Keratinocyte (primary cell): Measurements from ENCODE around the gene LYRM7. TPM values are rescaled to one million over a fixed set of nuclear protein-coding genes. Genes with fewer than 3 reads are reported as not detected.

Experiments
- DNase-seq: peaks from one replicate; pipeline ENCODE4 v3.0.0-alpha.2; 2011; ENCODE audit warnings: low read depth, missing footprints, low spot score
- FAIRE-seq: peaks from 2 replicates; lab custom pipeline; 2011; peaks lifted over from hg19 to GRCh38; lab: Jason Lieb, UNC
- H2AFZ ChIP-seq: 2 replicates; pipeline ENCODE4 v1.6.0; 2012; ENCODE audit warnings: low read length, control low read depth, inconsistent platforms; ENCODE audit not compliant: control insufficient read depth
- H3K27ac ChIP-seq: 2 replicates; pipeline ENCODE4 v1.5.1; 2011; ENCODE audit warnings: low read length; ENCODE audit not compliant: control insufficient read depth, insufficient read depth
- H3K27me3 ChIP-seq: 3 replicates; pipeline ENCODE4 v1.6.0; 2011; ENCODE audit warnings: low read length; ENCODE audit not compliant: control insufficient read depth, insufficient read depth; ENCODE audit errors: extremely low read depth
- H3K36me3 ChIP-seq, 2 experiments: 2 replicates in 1 of 2; 3 replicates in 1 of 2; pipeline ENCODE4 v1.5.1; 2011; ENCODE audit warnings: low read length in 2 of 2, mild to moderate bottlenecking in 1 of 2; ENCODE audit not compliant: control insufficient read depth in 2 of 2, insufficient read depth in 2 of 2; ENCODE audit errors: extremely low read depth in 1 of 2
- H3K4me1 ChIP-seq: 3 replicates; pipeline ENCODE4 v1.5.1; 2011; ENCODE audit warnings: low read length; ENCODE audit not compliant: control insufficient read depth, insufficient read depth; ENCODE audit errors: extremely low read depth
- H3K4me2 ChIP-seq: 3 replicates; pipeline ENCODE4 v1.6.0; 2011; ENCODE audit warnings: low read depth, low read length; ENCODE audit not compliant: control insufficient read depth, insufficient read depth; ENCODE audit errors: extremely low read depth
- H3K4me3 ChIP-seq, 3 experiments: fragments of 200-600 bp in 1 of 3; sonication (generic) in 1 of 3; 2 replicates in 2 of 3; 3 replicates in 1 of 3; pipeline ENCODE4 v1.5.1; 2011 to 2016; ENCODE audit warnings: low read length in 3 of 3, mild to moderate bottlenecking in 3 of 3, control low read depth in 2 of 3, inconsistent platforms in 1 of 3, low read depth in 1 of 3, mixed read lengths in 1 of 3, mixed run types in 1 of 3, moderate library complexity in 1 of 3; ENCODE audit not compliant: control insufficient read depth in 2 of 3, insufficient read depth in 2 of 3; ENCODE audit errors: extremely low read depth in 1 of 3
- H3K79me2 ChIP-seq: 2 replicates; pipeline ENCODE4 v1.6.0; 2012; ENCODE audit warnings: low read length; ENCODE audit not compliant: control insufficient read depth, insufficient read depth
- H3K9ac ChIP-seq: 3 replicates; pipeline ENCODE4 v1.6.0; 2011; ENCODE audit warnings: low read length; ENCODE audit not compliant: control insufficient read depth, insufficient read depth; ENCODE audit errors: extremely low read depth
- H3K9me1 ChIP-seq: 3 replicates; pipeline ENCODE4 v1.6.0; 2011; ENCODE audit warnings: low read length; ENCODE audit not compliant: control insufficient read depth, insufficient read depth; ENCODE audit errors: extremely low read depth
- H3K9me3 ChIP-seq: 2 replicates; pipeline ENCODE4 v1.5.1; 2012; ENCODE audit warnings: low read depth, low read length; ENCODE audit not compliant: control insufficient read depth
- H4K20me1 ChIP-seq: 3 replicates; pipeline ENCODE4 v1.6.0; 2011; ENCODE audit warnings: low read length; ENCODE audit not compliant: control insufficient read depth, insufficient read depth; ENCODE audit errors: extremely low read depth
- EZH2 ChIP-seq: IDR thresholded peaks from one replicate; pipeline ENCODE4 v1.6.1; 2012; ENCODE audit warnings: inconsistent platforms, mild to moderate bottlenecking, low read length, moderate library complexity
- dilution Hi-C: fragments of 300-500 bp; cut with MboI; formaldehyde crosslinking; loops from one replicate; pipeline ENCODE4 v1.7.0; 2020; ENCODE audit warnings: low sequenced_read_pairs; ENCODE audit not compliant: extremely low pct_ligation_motif_present
- polyA plus RNA-seq, 5 experiments: library from polyadenylated mRNA; depleted of rRNA in 3 of 5; stranded (reverse) in 3 of 5; stranded (forward) in 1 of 5; unstranded in 1 of 5; fragments of >200 nt; gene quantifications; 1 replicate in 1 of 5; 2 replicates in 3 of 5; 3 replicates in 1 of 5; pipeline versions ENCODE4 v1.2.1 to v1.2.3, GENCODE V29; 2011 to 2012; ENCODE audit warnings: missing spikeins in 2 of 5, low read depth in 1 of 5, low replicate concordance in 1 of 5
- TF ChIP-seq, protein P1 (sequence below), 3 experiments: IDR thresholded peaks in 1 of 3; conservative IDR thresholded peaks in 1 of 3; optimal IDR thresholded peaks in 1 of 3; 2 replicates in 2 of 3; 3 replicates in 1 of 3; pipeline versions ENCODE3 to v1.5.1; 2011; ENCODE audit warnings: low read length in 3 of 3, mild to moderate bottlenecking in 3 of 3, moderate library complexity in 2 of 3, control low read depth in 1 of 3, inconsistent platforms in 1 of 3; ENCODE audit not compliant: insufficient read depth in 2 of 3; ENCODE audit errors: extremely low read depth in 1 of 3

Gene LYRM7
- polyA plus RNA-seq, 1 donor (not counting 4 experiments of a cell fraction or from before 2014, with no cell fraction given), result 5.5 TPM

GRCh38 chr5:131230406-131230805 lies 59.7 kb downstream of the LYRM7 start:
- no peak overlapping the region for H3K4me3 ChIP-seq
- no peak overlapping the region for H3K9ac ChIP-seq
- H3K27ac ChIP-seq, result no peak overlapping the region
- no peaks in the 10 kb centered on the region for H3K9me3 ChIP-seq
- no peak for DNase-seq
- no peaks in the 10 kb centered on the region for H3K79me2 ChIP-seq
- H3K4me1 ChIP-seq, result no peaks in the 10 kb centered on the region
- no peak overlapping the region for H3K4me2 ChIP-seq
- dilution Hi-C loops, result no loop called here
- H2AFZ ChIP-seq, result no peak overlapping the region
- no peak for FAIRE-seq
- H3K36me3 ChIP-seq, result no peaks in the 10 kb centered on the region
- no peaks in the 10 kb centered on the region for H3K27me3 ChIP-seq
- no peak for TF ChIP-seq EZH2
- TF ChIP-seq, protein P1, sequence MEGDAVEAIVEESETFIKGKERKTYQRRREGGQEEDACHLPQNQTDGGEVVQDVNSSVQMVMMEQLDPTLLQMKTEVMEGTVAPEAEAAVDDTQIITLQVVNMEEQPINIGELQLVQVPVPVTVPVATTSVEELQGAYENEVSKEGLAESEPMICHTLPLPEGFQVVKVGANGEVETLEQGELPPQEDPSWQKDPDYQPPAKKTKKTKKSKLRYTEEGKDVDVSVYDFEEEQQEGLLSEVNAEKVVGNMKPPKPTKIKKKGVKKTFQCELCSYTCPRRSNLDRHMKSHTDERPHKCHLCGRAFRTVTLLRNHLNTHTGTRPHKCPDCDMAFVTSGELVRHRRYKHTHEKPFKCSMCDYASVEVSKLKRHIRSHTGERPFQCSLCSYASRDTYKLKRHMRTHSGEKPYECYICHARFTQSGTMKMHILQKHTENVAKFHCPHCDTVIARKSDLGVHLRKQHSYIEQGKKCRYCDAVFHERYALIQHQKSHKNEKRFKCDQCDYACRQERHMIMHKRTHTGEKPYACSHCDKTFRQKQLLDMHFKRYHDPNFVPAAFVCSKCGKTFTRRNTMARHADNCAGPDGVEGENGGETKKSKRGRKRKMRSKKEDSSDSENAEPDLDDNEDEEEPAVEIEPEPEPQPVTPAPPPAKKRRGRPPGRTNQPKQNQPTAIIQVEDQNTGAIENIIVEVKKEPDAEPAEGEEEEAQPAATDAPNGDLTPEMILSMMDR (optimal IDR thresholded peaks at IDR 0.05 in 1 of 3, IDR thresholded peaks at IDR 0.05 in 1 of 3, conservative IDR thresholded peaks at IDR 0.05 in 1 of 3; ENCODE audit: extremely low read depth in 1 of 3, insufficient read depth in 2 of 3, low read length in 3 of 3), result no peak
- H3K9me1 ChIP-seq, result no peaks in the 10 kb centered on the region
- no peaks in the 10 kb centered on the region for H4K20me1 ChIP-seq

- Histone ChIP-seq H3K4me2 (no peak overlapping the region), H4K20me1 (no peaks in the 10 kb centered on the region), H3K9me3 (no peaks in the 10 kb centered on the region), H2AFZ (no peak overlapping the region), H3K27me3 (no peaks in the 10 kb centered on the region), H3K9me1 (no peaks in the 10 kb centered on the region), H3K36me3 (no peaks in the 10 kb centered on the region), H3K4me3 (no peak overlapping the region), H3K9ac (no peak overlapping the region), H3K79me2 (no peaks in the 10 kb centered on the region), H3K4me1 (peaks cover 7% of the 10 kb centered on the region), H3K27ac (no peak overlapping the region)
- DNase-seq, result no peak
- no peak for FAIRE-seq
- TF ChIP-seq EZH2, result no peak
- TF ChIP-seq, protein P1 (optimal IDR thresholded peaks at IDR 0.05 in 1 of 3, IDR thresholded peaks at IDR 0.05 in 1 of 3, conservative IDR thresholded peaks at IDR 0.05 in 1 of 3; ENCODE audit: extremely low read depth in 1 of 3, insufficient read depth in 2 of 3, low read length in 3 of 3), result no peak
- dilution Hi-C loops, result no loop called here
Observed at GRCh38 chr5:131239686-131240085, 68.9 kb downstream of the LYRM7 start.
